GM12878 (cell line): ENCODE data around the gene DUOX2.

Experiments
- CTCF ChIP-seq, 3 experiments: IDR thresholded peaks in 2 of 3; conservative IDR thresholded peaks in 1 of 3; 2 replicates each; pipeline ENCODE4 v1.5.1; 2011; ENCODE audit warnings: low read depth in 3 of 3, low read length in 3 of 3, mild to moderate bottlenecking in 3 of 3, control low read depth in 2 of 3, moderate library complexity in 2 of 3, inconsistent platforms in 1 of 3, mixed read lengths in 1 of 3; ENCODE audit not compliant: control insufficient read depth in 2 of 3, insufficient read depth in 1 of 3; ENCODE audit errors: extremely low read depth in 1 of 3
- ETV6 ChIP-seq, 2 experiments: fragments of 450-650 bp in 1 of 2; IDR thresholded peaks in 1 of 2; conservative IDR thresholded peaks in 1 of 2; 2 replicates each; pipeline ENCODE4 v1.6.1; 2014; ENCODE audit warnings: antibody characterized with exemption in 1 of 2, borderline replicate concordance in 1 of 2, low read depth in 1 of 2, mild to moderate bottlenecking in 1 of 2, moderate library complexity in 1 of 2
- JUNB ChIP-seq: IDR thresholded peaks from 2 replicates; pipeline ENCODE4 v1.6.1; 2016; ENCODE audit warnings: antibody characterized with exemption, mild to moderate bottlenecking
- NFYA ChIP-seq: IDR thresholded peaks from 2 replicates; pipeline ENCODE4 v1.6.1; 2011; ENCODE audit warnings: low read depth, mild to moderate bottlenecking, low read length, improper control_type of control experiment, borderline replicate concordance
- POLR2A ChIP-seq: IDR thresholded peaks from 2 replicates; pipeline ENCODE4 v1.6.1; 2011; ENCODE audit warnings: low read depth, mild to moderate bottlenecking, low read length
- RAD21 ChIP-seq: IDR thresholded peaks from 2 replicates; pipeline ENCODE4 v1.6.1; 2011; ENCODE audit warnings: mild to moderate bottlenecking, low read depth, low read length, moderate library complexity; ENCODE audit not compliant: insufficient read depth
- SP1 ChIP-seq: IDR thresholded peaks from one replicate; pipeline ENCODE4 v1.6.1; 2011; ENCODE audit warnings: low read depth, low read length
- TAF1 ChIP-seq: IDR thresholded peaks from 2 replicates; pipeline ENCODE4 v1.6.1; 2011; ENCODE audit warnings: mild to moderate bottlenecking, low read depth, low read length, borderline replicate concordance
- ZNF217 ChIP-seq: fragments of 450-650 bp; IDR thresholded peaks from 2 replicates; pipeline ENCODE4 v1.6.1; 2017; ENCODE audit warnings: antibody characterized with exemption, mild to moderate bottlenecking
- ZZZ3 ChIP-seq: IDR thresholded peaks from 2 replicates; pipeline ENCODE4 v1.6.1; 2011; ENCODE audit warnings: low read depth; ENCODE audit not compliant: control insufficient read depth, insufficient read length

GRCh38 chr15:45118996-45119395, 5.0 kb upstream of the DUOX2 start:
- TF ChIP-seq ETV6 (conservative IDR thresholded peaks at IDR 0.05 in 1 of 2, IDR thresholded peaks at IDR 0.05 in 1 of 2; ENCODE audit: borderline replicate concordance in 1 of 2, low read depth in 1 of 2) = no peak
- no peak for TF ChIP-seq ZNF217
- no peak for TF ChIP-seq NFYA
- no peak for TF ChIP-seq TAF1
- no peak for TF ChIP-seq SP1
- no peak for TF ChIP-seq CTCF (IDR thresholded peaks at IDR 0.05 in 2 of 3, conservative IDR thresholded peaks at IDR 0.05 in 1 of 3; ENCODE audit: control insufficient read depth in 2 of 3, extremely low read depth in 1 of 3, insufficient read depth in 1 of 3, low read depth in 3 of 3, low read length in 3 of 3)
- no peak for TF ChIP-seq POLR2A
- no peak for TF ChIP-seq RAD21
- no peak for TF ChIP-seq JUNB
- no peak for TF ChIP-seq ZZZ3
